Activated CD8-positive, alpha-beta T cell treated with anti-CD3 and anti-CD28 coated beads for 36 hours (primary cell): ENCODE measurements around the gene SOWAHA. TPM values are rescaled to one million over a fixed set of nuclear protein-coding genes. Genes with fewer than 3 reads are reported as not detected.

Experiments
- ATAC-seq: fragments of 200-7000 bp; cut with Tn5 transposase; one replicate; pipeline ENCODE4 v1.10.0; 2021; ENCODE audit warnings: mild to moderate bottlenecking, moderate library complexity
- CTCF ChIA-PET: fragments of 350-600 bp; sonication (Branson Sonifier 250); formaldehyde crosslinking; loops from one replicate; lab custom pipeline; 2021; ENCODE audit warnings: antibody characterized with exemption; lab: Charles Lee
- POLR2A ChIA-PET: fragments of 350-600 bp; sonication (Branson Sonifier 250); formaldehyde crosslinking; loops from one replicate; lab custom pipeline; 2021; ENCODE audit warnings: antibody characterized with exemption; lab: Charles Lee
- DNase-seq: peaks from one replicate; pipeline ENCODE4 v3.0.0-alpha.2; 2020
- H3K27ac Mint-ChIP-seq: one replicate; pipeline ENCODE4 v1.8.0; 2021; ENCODE audit warnings: mild to moderate bottlenecking, mixed read lengths
- H3K27me3 Mint-ChIP-seq: one replicate; pipeline ENCODE4 v1.8.0; 2021; ENCODE audit warnings: mixed read lengths
- H3K36me3 Mint-ChIP-seq: one replicate; pipeline ENCODE4 v1.8.0; 2021; ENCODE audit warnings: low read depth, mixed read lengths
- H3K4me1 Mint-ChIP-seq: one replicate; pipeline ENCODE4 v1.8.0; 2021; ENCODE audit warnings: low read depth, mixed read lengths
- H3K4me3 Mint-ChIP-seq: one replicate; pipeline ENCODE4 v1.8.0; 2021; ENCODE audit warnings: mild to moderate bottlenecking, moderate library complexity, mixed read lengths
- H3K9me3 Mint-ChIP-seq: one replicate; pipeline ENCODE4 v1.8.0; 2021; ENCODE audit warnings: mixed read lengths
- CTCF ChIP-seq: fragments of 200-600 bp; IDR thresholded peaks from one replicate; pipeline ENCODE4 v1.8.0; 2022; ENCODE audit warnings: antibody characterized with exemption, mild to moderate bottlenecking
- intact Hi-C: fragments of 100-400 bp; cut with micrococcal nuclease; formaldehyde crosslinking; loops from one replicate; pipeline ENCODE4 v1.10.0; 2022
- total RNA-seq, 2 experiments: library from RNA; stranded (reverse); gene quantifications; one replicate each; pipeline ENCODE4 v1.2.3, GENCODE V29; 2021

The SOWAHA gene
- total RNA-seq, 2 experiments from 2014 or later = not detected

- ChIA-PET POLR2A (no interaction called here), CTCF (interaction anchor here (1.1 to 5.3 kb wide), 5 partner anchors 11 to 299 kb away, joined by 3 to 51 read pairs (median 4); no protein-coding TSS in a partner anchor)
- Mint-ChIP-seq H3K27me3 (peaks cover 67% of the 10 kb centered on the region), H3K9me3 (no peaks in the 10 kb centered on the region), H3K4me3 (no peak overlapping the region), H3K27ac (no peak overlapping the region), H3K4me1 (peaks cover 7% of the 10 kb centered on the region), H3K36me3 (no peaks in the 10 kb centered on the region)
- no peak for DNase-seq
- no peak for TF ChIP-seq CTCF
- intact Hi-C loops = no loop called here
- no peak for ATAC-seq
Observed at GRCh38 chr5:132808448-132808847, 4.7 kb upstream of the SOWAHA start.

GRCh38 chr5:132808866-132809265, 4.2 kb upstream of the SOWAHA start:
- ChIA-PET CTCF (interaction anchor here (1.1 to 5.3 kb wide), 6 partner anchors 11 to 299 kb away, joined by 3 to 51 read pairs (median 3); partner anchors contain the start of gene SHROOM1), POLR2A (interaction anchor here (0.7 kb wide), 1 partner anchor 8 kb away, joined by 3 read pairs; no protein-coding TSS in a partner anchor)
- intact Hi-C loops = no loop called here
- DNase-seq (no peak), ATAC-seq (no peak)
- H3K36me3 Mint-ChIP-seq = no peaks in the 10 kb centered on the region
- peaks cover 63% of the 10 kb centered on the region for H3K27me3 Mint-ChIP-seq
- no peak overlapping the region for H3K4me3 Mint-ChIP-seq
- H3K27ac Mint-ChIP-seq = no peak overlapping the region
- peaks cover 7% of the 10 kb centered on the region for H3K4me1 Mint-ChIP-seq
- H3K9me3 Mint-ChIP-seq = no peaks in the 10 kb centered on the region
- no peak for TF ChIP-seq CTCF

- no peak overlapping the region for H3K4me3 Mint-ChIP-seq
- ATAC-seq (no peak), DNase-seq (no peak)
- POLR2A ChIA-PET = interaction anchor here (1.1 kb wide), 1 partner anchor 63 kb away, joined by 3 read pairs; the partner anchor contains the start of gene CCNI2
- intact Hi-C loops = no loop called here
- no peaks in the 10 kb centered on the region for H3K9me3 Mint-ChIP-seq
- H3K27ac Mint-ChIP-seq = no peak overlapping the region
- peaks cover 54% of the 10 kb centered on the region for H3K27me3 Mint-ChIP-seq
- H3K36me3 Mint-ChIP-seq = no peaks in the 10 kb centered on the region
- TF ChIP-seq CTCF = no peak
- CTCF ChIA-PET = interaction anchor here (1.2 to 5.3 kb wide), 5 partner anchors 9 to 425 kb away, joined by 3 to 51 read pairs (median 5); partner anchors contain the start of gene CCNI2
- H3K4me1 Mint-ChIP-seq = peaks cover 7% of the 10 kb centered on the region
Observed at GRCh38 chr5:132810605-132811004, 2.5 kb upstream of the SOWAHA start.

DNA sequence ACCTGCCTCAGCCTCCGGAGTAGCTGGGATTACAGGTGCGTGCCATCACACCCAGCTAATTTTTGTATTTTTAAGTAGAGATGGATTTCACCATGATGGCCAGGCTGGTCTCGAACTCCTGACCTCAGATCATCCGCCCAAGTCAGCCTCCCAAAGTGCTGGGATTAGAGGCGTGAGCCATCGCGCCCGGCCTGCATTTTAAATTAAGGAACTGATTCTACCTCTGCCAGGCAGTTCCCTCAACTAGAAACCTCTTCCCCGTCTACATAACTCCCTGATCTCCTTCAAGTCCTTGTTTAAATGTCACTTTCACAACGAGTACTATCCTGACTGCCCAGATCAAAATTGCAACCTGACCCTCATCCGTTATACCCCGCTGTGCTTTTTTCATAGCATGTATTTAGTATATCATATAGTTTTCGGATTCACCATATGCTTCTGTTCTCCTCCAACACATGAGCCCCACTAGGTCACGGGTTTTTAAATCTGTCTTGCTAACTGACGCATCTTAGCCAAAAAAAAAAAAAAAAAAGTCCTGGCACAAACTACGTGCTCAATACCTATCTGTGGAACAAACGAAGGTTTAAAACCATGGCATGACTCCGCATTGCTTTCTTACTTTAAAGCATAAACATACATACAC, 858 bp upstream of the SOWAHA start:
- ATAC-seq (no peak), DNase-seq (no peak)
- no peaks in the 10 kb centered on the region for H3K9me3 Mint-ChIP-seq
- no peak overlapping the region for H3K27ac Mint-ChIP-seq
- no peaks in the 10 kb centered on the region for H3K36me3 Mint-ChIP-seq
- H3K4me3 Mint-ChIP-seq = peak overlapping the region; percentile 64
- ChIA-PET CTCF (interaction anchor here (1.6 kb wide), 2 partner anchors 9 to 65 kb away, joined by 5 to 13 read pairs; partner anchors contain the start of gene CCNI2), POLR2A (interaction anchor here (2.1 kb wide), 1 partner anchor 13 kb away, joined by 9 read pairs; no protein-coding TSS in a partner anchor)
- peaks cover 50% of the 10 kb centered on the region for H3K27me3 Mint-ChIP-seq
- TF ChIP-seq CTCF = no peak
- H3K4me1 Mint-ChIP-seq = peaks cover 7% of the 10 kb centered on the region
- intact Hi-C loops = no loop called here
